GM10266 (cell line): ENCODE data around the gene EPHA10.

Experiments used
- DNase-seq: peaks from one replicate; pipeline ENCODE4 v3.0.0; 2012; ENCODE audit errors: extremely low spot score
- CTCF ChIP-seq: IDR thresholded peaks from 2 replicates; pipeline ENCODE4 v1.5.1; 2012; ENCODE audit warnings: mild to moderate bottlenecking, low read depth; ENCODE audit not compliant: control insufficient read depth, insufficient read depth; ENCODE audit errors: missing control alignments

EPHA10 gene

DNA sequence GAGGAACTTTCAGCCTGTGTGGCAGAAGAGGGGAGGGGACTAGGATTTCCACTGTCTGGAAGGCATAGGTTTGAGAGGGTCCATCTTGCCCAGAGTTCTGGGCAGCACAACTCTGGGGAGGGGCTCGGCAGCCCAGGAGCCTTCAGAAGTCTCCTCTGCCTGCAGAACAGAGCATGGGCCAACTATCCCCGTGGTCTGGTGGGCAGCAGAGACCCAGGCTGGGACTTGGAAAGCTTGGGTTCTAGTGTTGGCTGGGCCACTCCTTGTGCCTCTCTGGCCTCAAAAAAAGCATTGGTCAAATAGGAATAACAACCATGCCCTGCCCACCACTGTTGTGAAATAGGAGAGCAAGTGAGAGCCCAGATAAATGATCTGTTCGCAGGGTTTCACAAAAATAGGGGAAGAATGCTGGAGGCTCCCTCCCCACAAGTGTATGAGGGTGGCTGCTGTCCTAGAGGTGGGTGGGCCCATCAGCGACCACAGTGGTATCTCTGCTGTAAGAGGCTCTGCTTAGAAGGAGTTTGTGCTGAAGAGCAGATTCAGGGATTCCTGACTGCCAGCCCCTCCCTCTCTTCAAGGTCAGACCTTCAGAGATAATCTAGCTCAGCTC lies 8.9 kb downstream of the EPHA10 start:
- no peak for TF ChIP-seq CTCF
- peak; percentile 23 for DNase-seq

DNA sequence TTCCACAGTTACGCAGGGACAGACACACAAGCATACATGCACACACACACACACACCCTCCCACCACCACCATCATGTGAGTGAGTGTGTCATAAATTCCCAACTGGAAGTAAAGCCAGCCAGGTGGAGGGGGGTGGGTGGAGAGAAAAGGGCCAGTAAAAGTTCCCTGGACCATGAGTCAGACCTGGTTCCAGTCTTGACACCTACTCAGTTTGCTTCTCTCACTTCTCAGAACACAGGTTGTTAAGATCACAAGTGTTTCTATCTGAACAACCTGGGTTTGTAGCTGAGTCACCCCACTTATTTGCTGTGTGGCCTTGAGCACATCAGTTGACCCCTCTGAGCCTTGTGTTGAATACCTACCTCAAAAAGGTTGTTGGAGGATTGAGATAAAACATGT lies 9.6 kb downstream of the EPHA10 start:
- no peak for TF ChIP-seq CTCF
- DNase-seq: peak; percentile 64

DNA sequence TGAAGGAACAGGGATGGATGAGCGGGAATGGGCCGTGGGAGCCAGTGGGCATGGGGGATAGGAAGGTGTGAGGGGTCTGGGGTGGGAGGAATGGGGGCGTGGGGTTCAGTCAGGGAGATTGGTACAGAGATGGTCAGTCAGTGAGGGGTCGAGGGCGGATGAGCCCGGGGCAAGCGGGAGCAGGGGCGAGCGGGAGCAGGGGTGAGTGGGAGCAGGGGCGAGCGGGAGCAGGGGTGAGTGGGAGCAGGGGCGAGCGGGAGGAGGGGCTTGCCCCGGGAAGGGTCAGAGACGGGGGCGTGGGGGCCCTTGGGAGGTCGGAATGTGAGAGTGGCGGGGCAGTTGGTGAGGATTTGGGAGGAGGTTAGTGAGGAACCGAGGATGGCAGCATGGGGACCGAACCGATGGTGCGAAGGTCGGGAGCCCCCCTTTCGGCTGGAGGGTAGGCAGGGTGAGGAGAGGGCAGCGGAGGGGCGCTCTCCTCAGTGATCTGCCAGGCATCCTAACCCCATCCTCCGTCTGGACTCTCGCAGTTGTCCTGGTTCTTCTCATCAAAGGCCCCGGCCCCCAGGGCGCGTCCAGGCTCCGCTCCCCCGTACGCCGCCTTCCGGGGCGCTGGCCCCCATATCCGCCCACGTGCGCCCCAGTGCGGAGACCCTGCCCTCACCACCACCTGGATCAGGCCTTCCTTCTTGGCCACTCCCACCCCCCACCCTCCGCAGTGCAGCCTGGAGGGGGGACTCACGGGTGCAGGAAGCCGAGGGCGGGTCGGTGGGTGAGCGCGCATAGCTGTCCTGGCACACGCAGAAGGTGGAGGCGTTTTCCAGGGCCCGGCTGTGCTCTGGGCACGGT lies 11.2 kb downstream of the EPHA10 start:
- peak; percentile 24 for DNase-seq
- no peak for TF ChIP-seq CTCF

GRCh38 chr1:37752583-37753471 lies 12.1 kb downstream of the EPHA10 start:
- peak; percentile 84 for DNase-seq
- TF ChIP-seq CTCF: no peak

DNA sequence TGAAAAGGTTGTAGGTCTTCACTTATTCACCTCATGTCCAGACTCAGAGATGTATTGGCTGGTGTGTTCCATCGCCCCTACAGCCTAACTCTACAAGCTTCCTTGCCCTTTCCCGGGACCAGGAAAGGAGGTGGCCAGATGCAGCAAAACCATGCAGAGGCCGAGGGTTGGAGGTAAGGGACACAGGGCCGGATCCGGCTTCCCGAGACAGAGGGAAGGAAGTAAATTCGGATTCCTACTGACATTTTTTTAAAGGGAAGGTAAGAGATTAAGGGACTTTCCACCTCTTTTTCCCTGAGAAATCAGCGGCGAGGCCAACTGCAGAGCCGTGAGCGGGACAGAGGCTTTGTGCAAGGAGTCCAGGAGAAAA lies 12.7 kb downstream of the EPHA10 start:
- TF ChIP-seq CTCF: no peak
- DNase-seq: peak; percentile 21

- no peak for TF ChIP-seq CTCF
- DNase-seq: no peak
These were observed 16.4 kb downstream of the EPHA10 start for GRCh38 chr1:37748565-37748964.

GRCh38 chr1:37746806-37747205 lies 18.1 kb downstream of the EPHA10 start:
- TF ChIP-seq CTCF: no peak
- DNase-seq: no peak
